Coronary artery (tissue), 2 donors: ENCODE data around the gene AADACL4.
"Not testable (repeated sequence)": the region's sequence is repeated elsewhere in the genome, so short reads cannot be mapped to it uniquely, and the experiment has no call there.

ENCODE experiments used
- DNase-seq: peaks from one replicate; pipeline ENCODE4 v3.0.0-alpha.2; 2017; ENCODE audit warnings: low spot score
- H3K27ac ChIP-seq, 2 donors: fragments of 200-600 bp; sonication (generic); one replicate each; pipeline ENCODE4 v1.5.1; 2016 to 2019
- H3K4me3 ChIP-seq: fragments of 200-600 bp; sonication (generic); 2 replicates; pipeline ENCODE4 v1.5.1; 2016; ENCODE audit warnings: mild to moderate bottlenecking, moderate library complexity
- TF ChIP-seq, protein P1 (sequence below): fragments of 200-600 bp; sonication (generic); IDR thresholded peaks from one replicate; pipeline ENCODE4 v1.5.1; 2019; ENCODE audit warnings: antibody characterized with exemption

AADACL4 gene

DNA sequence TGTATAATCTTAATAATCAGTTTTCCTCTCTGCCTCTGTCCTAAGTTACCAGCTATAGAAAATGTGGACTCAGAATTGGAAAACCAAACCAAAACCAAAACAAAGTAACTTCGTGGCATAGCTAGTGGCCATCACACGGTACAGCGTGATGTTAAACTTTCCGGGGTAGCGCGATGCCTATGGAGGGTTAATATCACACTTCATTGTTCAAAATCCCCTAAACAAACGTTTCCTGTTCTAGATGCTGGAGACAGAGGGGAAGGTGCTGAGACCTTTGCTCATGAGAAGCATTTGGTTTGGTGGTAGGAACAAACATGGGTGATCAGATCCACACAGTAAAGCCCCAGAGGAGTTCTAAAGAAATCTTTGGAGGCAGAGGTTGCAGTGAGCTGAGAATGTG, 4.9 kb downstream of the AADACL4 start:
- Histone ChIP-seq H3K27ac (no peak overlapping the region), H3K4me3 (no peak overlapping the region)
- DNase-seq = no peak
- TF ChIP-seq, protein P1, sequence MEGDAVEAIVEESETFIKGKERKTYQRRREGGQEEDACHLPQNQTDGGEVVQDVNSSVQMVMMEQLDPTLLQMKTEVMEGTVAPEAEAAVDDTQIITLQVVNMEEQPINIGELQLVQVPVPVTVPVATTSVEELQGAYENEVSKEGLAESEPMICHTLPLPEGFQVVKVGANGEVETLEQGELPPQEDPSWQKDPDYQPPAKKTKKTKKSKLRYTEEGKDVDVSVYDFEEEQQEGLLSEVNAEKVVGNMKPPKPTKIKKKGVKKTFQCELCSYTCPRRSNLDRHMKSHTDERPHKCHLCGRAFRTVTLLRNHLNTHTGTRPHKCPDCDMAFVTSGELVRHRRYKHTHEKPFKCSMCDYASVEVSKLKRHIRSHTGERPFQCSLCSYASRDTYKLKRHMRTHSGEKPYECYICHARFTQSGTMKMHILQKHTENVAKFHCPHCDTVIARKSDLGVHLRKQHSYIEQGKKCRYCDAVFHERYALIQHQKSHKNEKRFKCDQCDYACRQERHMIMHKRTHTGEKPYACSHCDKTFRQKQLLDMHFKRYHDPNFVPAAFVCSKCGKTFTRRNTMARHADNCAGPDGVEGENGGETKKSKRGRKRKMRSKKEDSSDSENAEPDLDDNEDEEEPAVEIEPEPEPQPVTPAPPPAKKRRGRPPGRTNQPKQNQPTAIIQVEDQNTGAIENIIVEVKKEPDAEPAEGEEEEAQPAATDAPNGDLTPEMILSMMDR = no peak

DNA sequence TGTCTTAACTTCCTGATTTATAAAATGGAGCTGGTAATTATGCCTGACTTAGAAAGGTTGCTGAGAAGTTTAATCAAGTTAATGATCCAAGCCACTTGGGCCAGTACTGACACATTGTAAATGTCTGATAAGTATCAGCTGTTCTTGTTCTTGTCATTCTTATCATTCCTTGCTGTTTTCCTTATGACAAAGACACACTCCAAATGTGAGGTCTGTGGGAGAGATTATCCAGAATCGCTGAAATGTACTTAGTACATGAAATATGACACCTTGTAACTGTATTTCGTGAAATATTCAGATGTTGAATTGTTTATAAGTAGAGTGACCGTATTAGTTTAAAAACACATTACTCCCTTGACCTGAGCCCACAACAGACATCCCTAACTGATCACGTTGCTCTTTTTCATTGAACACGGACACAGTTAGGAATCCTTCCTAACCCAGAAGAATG, 6.1 kb downstream of the AADACL4 start:
- Histone ChIP-seq H3K4me3 (no peak overlapping the region), H3K27ac (no peak overlapping the region)
- TF ChIP-seq, protein P1 = no peak
- DNase-seq = no peak

DNA sequence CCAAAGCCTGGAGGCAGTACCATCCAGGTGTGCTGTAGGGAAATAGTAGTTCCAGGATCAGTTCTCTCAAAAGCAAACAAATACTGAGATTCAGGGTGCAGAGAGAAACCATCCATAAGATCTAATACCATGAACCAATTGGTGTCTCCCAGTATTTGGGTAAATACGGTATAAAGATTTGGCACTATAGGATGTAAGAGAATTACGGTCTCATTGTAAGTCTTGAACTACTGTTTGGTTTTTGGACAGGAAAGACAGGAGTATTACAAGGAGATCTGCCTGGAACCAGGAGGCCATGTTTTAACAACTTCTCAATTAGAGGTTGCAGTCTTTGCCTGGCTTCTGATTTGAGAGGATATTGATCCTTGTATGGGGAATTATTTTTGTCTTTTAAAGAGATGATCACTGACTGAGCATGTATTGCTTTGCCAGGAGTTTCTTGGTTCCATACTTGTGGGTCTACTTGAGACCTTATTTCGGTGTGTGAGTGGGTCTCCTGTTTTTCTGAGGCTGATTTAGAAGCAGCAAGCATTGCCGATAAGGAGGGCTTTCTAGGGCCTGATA, 10.2 kb downstream of the AADACL4 start:
- Histone ChIP-seq H3K27ac (no peak overlapping the region), H3K4me3 (no peak overlapping the region)
- TF ChIP-seq, protein P1 = no peak
- no peak for DNase-seq

DNA sequence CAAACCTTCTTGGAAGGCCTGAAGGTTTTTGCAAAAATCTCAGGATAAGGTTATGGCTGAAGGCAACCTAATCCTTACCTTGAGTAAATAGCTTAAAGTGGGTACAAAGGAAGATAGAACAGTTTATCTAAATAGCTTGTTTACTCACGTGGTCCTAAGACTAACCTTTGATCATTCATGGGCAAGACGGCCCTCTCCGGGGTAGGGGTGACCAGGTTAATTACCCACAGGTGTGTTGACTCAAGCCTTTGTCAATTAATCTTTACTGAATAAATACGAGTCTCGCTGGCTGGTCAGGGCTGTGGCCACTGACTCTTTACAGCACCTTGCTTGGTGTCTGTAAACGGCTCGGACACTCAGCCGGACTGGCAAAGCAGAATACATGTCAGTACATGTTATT, 10.8 kb downstream of the AADACL4 start:
- H3K27ac ChIP-seq = no peak overlapping the region
- H3K4me3 ChIP-seq = no peak overlapping the region
- TF ChIP-seq, protein P1 = no peak
- DNase-seq = no peak

DNA sequence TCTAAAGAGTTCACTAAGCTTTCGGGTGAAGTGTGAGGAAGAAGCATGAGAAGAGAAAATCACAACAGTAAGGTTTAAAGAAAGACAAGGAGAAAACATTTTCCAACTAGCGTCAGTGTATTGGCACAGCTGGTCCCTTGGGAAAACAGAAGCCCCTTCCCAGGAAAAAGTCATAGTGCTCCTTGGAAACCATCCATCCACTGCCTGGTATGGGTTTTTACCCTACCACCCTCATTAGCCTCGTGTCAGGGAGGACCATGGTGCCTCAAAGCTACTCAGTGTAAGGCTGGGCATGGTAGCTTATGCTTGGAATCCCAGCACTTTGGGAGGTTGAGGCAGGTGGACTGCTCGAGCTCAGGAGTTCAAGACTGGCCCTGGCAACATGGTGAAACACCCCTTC, 12.7 kb downstream of the AADACL4 start:
- TF ChIP-seq, protein P1 = no peak
- H3K4me3 ChIP-seq = no peak overlapping the region
- no peak for DNase-seq
- H3K27ac ChIP-seq = no peak overlapping the region

DNA sequence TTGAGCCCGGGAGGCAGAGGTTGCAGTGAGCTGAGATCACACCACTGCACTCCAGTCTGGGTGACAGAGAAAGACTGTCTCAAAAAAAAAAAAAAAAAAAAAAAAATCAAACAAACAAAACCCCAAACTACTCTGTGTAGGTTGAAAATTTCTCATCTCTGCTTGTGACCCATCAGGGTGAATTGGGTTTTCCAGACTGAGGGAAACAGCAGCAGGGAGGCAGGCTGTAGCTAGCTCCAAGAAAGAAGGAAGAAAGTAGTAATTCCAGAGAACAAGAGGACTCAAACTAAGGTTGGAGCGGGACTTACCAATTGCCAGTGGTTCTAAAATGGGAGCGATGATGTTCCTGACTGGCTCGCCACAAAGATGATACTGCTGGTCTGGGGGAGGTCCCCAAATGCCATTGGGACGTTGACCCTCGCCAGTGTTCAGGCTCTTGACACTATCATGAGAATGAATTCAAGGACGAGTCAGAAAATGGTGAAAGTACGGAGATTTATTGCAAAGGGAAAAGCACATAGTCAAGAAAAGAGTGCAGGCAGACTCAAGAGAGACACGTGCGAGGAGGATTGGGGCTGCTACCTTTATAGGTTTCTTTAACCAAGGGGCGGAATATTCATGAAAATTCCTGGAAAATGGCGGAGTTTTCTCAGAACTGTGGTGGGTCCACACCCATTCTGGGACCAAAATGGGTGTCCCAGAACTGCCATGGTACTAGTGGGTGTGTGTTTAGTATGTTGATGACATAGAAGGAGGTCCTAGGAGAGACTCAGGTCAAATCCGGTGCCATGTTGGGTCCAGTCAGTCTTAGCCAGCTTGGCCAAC, 13.4 kb downstream of the AADACL4 start:
- H3K4me3 ChIP-seq = no peak overlapping the region
- H3K27ac ChIP-seq = no peak overlapping the region
- DNase-seq = no peak
- TF ChIP-seq, protein P1 = no peak

DNA sequence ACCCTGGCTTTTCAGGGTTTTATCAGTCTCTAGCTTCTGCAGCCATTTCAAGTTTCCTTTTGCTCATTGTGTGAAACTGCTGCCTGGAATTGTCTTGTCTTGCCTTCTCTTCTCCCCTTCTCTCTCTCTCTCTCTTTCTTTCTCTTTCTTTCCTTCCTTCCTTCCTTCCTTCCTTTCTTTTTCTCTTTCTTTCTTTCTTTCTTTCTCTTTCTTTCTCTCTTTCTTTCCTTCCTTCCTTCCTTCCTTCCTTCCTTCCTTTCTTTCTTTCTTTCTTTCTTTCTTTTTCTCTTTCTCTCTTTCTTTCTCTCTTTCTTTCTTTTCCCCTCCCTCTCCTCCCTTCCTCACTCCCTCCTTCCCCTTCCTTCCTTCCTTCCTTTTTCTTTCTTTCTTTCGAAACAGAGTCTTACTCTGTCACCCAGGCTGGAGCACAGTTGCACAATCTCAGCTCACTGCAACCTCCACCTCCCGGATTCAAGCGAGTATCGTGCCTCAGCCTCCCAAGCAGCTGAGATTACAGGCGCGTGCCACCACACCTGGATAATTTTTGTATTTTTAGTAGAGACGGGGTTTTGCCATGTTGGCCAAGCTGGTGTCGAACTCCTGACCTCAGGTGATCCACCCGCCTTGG, 14.1 kb downstream of the AADACL4 start:
- not testable (repeated sequence) for H3K4me3 ChIP-seq, DNase-seq, H3K27ac ChIP-seq
